Hypothalamus (tissue), 51 donors: Measurements from ENCODE around the gene TLE5.
"Not testable (repeated sequence)": the region's sequence is repeated elsewhere in the genome, so short reads cannot be mapped to it uniquely, and the experiment has no call there.

ENCODE experiments used
- DNase-seq, 51 donors: peaks; one replicate each; lab custom pipeline; 2025; lab: John Stamatoyannopoulos, UW

TLE5 gene

DNA sequence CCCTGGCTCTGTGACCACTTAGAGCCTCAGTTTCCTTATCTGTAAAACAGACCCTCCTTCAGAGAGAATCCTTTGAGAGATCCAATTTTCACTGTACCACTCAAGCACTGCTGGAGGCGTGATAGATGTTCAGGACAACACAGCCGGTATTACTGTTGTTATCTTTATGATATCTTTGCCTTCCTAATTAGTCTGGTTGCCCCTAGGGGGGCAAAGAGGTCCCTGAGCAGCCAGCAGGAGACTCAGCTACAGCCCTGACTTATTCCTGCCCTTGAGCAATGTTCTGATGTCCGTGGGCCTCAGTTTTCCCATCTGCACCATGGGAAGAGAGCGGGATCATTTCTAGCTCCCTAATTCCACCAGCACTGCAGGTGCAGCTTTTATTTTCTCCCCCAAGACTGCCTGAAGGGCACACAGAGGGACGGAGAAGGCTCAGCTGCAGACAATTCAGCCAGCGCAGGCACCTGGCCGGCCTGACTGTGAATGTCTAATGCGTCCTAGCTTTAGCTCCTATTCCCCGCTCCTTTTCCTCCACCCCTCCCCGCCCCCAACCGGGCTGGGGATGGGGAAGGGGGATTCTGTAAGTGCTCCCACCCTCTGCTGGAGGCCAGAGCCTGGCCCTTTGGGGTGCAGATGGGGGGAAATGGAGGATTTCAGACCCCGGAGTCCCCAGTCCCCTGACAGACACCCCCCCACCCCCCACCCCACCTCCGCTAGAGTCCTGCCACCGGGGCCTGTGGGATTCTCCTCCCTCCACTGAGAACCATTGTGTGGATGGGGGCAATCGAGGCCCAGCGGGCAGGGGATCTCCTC, 16.2 kb downstream of the TLE5 start:
- no peak for DNase-seq

DNA sequence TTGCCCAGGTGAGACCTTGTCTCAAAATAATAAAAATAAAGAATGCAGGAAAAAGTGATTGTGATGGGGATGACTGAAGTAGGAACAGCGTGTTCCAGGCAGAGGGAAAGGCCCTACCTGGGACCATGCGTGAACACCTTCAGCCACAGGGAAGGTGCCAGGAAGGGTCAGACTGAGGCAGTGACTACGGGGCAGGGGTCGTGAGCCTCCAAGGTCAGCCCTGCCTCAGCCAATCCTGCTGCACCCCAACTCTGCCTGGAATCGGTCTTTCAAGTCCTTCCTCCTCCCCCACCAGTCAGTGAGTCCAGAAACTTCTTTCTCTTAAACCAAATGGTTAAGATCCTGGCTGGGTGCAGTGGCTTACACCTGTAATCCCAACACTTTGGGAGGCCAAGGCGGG, 17.1 kb downstream of the TLE5 start:
- DNase-seq = no peak

DNA sequence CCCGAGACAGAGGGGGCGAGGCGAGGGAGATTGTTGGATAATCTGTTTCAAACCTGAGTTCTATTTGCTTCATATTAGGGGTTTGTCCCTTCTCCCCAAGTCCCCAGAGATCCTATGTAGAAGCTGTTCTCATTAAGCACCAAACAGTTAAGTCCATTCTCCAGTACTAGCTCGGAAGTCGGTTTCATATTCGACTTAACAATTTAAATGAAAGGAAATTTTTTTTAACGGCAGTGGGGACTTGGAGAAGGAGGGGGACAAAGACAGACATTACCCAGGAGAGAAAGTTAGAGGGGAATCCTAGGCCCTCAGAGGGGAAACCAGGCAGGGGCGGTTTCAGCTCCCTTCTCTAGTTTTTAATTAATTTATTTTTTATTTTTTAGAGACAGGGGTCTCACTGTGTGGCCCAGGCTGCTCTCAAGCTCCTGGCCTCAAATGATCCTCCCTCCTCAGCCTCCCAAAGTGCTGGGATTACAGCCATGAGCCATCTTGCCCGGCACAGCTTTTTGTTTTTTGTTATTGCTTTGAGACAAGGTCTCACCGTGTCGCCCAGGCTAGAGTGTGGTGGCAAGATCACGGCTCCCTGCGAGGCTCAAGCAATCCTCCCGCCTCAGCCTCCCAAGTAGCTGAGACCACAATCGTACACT, 19.6 kb downstream of the TLE5 start:
- no peak for DNase-seq

DNA sequence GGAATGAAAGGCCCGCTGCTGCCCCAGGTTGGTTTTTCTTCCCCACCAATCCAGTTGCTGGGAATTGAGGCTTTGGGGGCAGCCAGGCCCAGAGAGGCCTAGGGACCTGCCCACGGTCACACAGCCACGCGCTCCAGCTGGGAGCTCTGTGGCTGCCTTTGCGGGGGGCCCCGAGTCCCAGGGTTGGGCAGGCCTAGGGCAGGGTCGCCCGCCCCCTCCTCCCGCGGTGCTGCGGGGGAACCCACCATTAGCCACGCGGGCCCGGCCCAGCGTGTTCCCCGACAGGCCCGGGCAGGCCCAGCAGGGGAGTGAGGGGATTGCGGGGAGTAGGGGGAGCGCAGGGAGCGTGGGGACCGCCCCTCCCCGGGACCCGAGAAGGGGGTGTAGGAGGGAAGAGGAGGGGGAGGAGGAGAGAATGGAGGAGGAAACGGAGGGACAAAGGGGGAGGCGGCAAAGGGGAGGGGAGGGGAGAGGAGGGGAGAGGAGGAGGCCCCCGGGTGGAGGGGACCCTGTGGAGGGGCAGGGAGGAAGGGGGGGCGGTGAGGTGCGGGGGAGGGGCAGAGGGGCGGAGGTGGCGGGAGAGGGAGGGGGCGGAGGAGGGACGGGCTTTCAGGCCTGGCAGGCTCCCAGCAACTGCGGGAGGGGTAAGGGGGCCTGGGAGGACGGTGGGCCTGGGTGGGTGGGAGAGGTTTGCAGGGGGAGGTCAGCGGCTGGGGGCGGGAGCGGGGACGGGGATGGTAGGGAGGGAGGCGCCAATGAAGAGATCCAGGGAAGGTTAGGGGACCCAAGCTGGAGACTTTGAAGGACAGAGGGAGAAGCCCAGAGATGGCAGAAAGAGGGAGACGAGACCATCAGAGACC, 20.3 kb downstream of the TLE5 start:
- DNase-seq = no peak

DNA sequence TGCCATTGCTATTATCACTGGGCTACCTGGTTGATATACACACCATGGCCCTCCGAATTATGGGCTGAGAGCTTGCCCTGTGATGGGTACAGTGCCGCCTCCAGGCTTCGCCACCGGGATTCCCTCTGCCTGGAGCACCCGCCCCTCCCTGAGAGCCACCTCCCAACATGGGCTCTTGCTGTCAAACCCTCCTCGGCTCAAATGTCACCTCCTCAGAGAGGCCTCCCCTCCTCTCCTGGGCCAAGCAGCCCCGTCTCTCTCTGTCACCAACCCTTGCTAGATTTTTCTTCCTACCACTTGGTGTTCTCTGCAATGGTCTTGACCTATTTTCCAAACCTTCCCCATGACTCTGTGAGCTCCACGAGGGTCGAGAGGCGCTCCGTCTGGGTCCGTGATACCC, 21.0 kb downstream of the TLE5 start:
- no peak for DNase-seq

DNA sequence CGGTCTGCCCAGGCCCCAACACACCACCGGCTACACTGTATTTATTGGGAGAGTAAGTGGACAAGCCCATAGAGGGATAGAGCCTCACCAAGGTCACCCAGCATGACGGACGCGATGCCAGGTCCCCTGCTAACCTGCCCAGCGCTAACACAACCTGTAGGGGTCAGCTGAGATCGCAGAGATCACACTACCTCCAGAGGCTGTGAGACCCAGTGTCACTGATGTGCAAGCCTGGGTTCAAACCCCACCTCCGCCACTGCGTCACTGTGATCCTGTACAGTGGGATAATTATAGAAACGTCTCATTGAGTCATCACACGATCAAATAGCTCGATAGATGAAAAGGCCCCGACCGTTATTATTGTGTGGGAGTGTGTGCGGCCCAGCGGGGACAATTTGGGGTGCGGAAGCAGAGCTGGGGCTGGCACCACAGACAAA, 22.6 kb downstream of the TLE5 start:
- peak in 1 of 51 donors; percentile 18 for DNase-seq

DNA sequence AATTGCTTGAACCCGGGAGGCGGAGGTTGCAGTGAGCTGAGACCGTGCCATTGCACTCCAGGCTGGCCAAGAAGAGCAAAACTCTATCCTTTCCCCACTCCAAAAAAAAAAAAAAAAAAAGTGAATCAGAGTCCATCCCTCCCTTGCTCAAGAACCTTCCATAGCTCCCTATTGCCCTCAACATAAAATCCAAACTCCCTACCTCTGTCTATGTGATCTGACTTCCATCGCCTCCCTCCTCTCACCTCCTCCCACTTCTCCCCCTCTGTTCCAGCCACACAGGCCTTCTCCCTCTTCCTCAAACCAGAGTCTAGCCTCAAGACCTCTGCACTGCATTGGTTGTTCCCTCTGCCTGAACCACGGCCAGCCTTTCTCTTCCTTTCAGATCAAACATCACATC, 23.2 kb downstream of the TLE5 start:
- DNase-seq = no peak

DNA sequence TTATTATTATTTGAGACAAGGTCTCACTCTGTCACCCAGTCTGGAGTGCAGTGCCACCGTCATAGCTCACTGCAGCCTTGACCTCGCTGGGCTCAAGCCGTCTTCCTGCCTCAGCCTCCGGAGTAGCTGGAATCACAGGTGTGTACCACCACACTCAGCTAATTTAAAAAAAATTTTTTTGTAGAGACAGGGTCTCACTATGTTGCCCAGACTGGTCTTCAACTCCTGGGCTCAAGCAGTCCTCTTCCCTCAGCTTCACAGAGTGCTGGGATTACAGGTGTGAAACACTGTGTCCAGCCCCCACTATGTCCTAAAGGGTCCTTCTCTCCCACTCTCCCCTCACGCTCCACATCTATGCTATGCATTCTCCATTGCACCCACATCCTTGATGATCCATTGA, 24.1 kb downstream of the TLE5 start:
- DNase-seq = no peak

DNA sequence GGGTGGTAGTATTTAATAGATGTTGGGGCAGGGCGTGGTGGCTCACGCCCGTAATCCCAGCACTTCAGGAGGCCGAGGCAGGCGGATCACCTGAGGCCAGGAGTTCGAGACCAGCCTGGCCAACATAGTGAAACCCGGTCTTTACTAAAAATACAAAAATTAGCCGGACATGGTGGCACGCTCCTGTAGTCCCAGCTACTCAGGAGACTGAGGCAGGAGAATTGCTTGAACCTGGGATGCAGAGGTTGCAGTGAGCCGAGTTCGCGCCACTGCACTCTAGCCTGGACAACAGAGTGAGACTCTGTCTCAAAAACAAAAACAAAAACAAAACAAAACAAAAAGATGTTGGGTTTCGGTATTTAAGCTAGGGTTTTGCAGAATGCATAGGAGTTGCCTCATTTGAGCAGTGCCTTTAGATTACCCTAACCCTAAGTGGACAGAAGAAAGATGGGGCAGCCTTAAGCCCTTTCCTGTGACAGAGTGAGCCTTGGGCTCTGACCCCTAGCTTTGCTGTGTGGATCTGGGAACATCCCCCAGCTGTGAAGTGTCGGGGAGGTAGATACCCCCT, 25.2 kb downstream of the TLE5 start:
- not testable (repeated sequence) for DNase-seq

DNA sequence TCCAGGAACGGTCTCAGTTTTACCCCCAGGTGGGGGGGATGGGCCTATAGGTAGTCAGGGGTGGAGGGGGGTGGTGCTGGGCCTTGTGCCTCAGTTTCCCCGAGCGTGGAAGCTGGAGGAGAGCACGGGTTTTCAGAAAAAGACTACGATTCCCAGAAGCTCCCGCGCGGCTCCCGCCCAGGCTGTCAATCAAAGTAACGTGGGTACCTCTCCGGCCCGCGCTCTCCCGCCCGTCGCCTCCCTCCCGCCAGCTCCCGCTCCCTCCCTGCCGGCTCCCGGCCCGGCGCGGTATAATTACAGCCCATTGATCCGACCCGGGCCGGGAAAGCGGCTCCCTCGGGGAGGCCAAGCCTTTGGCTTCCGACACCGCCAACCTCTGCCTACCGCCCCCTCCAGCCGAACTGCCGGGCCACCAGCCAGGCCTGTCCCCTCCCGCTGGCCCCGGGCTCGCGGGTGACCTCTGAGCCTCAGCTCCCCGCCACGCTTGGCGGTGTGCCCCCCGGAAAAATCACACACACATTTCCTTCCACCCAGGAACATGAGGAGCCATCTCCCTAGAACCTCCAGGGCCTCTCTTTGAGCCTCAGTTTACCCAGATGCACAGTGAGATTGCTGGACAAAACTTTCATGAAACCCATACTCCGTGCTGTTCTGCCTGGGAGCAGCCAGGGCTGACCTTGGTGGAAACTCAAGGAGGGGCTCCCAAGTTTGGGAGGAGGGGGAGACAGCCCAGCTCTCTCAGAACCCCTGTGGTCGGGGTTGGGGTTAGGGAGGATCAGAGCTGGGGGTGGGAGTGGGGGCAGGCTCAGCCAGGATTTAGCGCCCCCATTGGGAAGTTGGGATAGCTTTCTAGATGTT, 25.9 kb downstream of the TLE5 start:
- peak; percentile 51 to 97 (median 91) for DNase-seq

DNA sequence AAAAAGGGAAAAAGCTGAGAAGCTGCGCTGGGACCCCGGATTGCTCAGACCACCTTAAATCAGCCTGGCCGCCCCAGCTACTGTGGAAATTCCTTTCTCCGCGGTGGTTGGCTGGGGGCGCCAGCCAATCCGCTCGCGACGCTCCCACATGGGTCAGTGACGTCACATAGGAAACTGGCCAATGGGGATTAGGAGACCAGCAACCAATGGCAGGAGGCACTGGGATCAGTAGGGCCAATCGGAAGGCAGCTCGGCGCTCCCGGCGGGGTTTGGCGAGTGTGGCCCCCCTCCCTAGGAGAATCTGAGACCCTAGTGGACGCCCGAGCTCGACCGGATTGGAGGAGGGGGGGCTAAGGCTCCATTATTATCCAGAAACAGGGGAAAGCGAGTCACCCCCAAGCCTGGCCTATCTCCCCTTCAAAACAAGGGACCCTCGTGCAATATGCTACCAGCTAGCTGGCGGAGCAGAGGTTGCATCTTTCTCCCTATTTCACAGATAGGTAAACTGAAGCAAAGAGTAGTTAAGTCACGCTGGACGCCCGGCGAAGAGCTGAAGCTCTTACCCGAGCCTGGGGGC, 26.7 kb downstream of the TLE5 start:
- peak; percentile 51 to 99 (median 93) for DNase-seq

DNA sequence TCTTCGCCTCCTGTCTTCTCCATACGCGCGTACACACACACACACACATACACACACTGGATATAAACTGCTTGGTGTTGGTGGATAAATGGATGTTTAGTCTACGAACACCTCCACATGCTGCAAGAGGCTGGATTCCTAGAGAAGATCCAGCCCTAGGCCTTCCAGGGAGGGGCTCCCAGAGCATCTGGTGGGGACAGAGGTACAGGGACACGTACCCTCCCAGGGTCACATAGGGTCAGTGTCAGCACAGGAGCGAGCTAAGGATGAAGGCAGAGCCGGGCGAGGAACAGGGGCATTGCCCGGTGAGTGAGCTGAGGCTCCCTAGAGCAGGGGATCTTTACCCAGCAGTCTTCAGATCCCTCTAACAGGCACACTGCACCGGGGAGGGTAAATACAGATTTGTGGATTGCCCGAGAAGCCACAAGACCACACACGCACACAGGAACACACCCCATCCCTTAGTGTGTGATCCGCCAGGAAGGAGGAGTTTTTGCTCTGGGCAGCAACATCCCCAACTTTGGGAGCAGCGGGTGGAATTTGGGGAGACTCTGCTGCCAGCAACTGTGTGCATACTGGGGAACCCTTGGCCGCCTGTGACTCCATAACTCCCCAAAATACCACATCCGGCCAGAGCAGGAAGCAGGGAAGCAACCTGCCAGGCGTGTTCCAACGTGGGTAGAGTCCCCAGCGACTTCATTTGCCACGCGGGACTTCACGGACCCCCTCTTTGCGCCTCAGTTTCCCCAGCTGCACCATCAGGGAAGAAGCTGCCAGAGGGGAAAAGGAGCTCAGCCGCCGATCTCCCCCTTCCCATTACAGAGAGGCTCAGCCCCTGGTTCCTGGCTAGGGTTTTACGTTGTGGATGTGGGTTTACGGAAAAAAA, 27.4 kb downstream of the TLE5 start:
- DNase-seq = peak in 6 of 51 donors; percentile 20 to 56 (median 43)

DNA sequence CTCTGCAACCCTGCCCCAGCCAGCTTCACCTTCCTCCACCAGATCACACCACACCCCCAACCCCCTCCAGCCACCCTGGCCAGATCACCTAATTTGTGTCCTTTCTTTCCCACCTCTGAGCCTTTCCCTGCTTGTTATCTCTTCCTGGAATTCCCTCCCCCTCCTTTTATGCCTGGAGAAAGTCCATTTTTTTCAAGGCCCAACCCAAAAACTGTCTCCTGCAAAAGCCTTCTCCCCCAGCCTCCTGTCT, 28.0 kb downstream of the TLE5 start:
- DNase-seq = no peak

DNA sequence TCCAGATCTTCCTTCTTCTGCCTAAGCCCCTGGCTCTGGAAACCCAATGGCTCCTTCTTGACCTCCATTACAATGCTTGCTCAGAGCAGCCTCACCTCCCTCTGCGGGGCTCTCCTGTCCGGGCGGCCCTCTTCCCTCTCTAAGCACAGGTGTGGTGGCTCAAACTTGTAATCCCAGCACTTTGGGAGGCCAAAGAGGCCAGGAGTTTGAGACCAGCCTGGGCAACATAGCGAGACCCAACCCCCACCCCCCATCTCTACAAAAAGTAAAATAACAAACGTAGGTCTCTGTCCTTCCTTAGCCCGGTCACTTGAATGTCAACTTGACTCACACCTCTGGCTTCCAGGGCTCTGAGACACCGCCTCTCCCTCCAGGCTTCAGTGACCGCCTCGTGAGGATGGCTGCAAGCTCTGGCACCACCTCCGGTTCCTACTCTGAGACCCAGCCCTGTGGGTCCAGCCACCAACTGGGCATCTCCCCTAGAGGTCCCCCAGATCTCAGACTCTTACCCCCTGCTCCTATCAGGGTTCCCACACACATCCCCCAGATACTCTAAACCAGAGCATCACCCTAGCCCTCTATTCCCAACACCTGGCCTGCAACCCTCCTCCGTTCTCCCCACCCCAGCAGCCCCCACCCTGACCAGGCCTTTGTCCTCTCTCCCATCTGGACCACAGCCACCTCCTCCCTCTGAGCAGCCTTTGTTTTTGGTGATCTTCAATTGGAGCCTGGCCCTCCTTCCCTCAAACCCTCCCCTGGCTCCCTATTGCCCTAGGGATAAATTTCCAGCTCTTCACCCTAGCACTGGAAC, 28.5 kb downstream of the TLE5 start:
- peak in 7 of 51 donors; percentile 7 to 33 (median 16) for DNase-seq

DNA sequence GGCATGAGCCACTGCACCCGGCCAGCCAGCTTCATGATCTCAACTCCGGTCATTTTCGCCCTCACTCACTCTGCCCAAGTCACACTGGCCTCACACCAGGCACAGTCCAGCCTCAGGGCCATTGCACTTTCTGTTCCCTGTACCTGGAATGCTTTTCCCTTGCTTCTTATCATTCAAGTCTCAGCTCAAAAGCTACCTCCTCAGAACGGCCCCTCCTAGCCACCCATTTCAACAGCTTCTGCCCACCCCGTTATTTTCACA, 30.8 kb downstream of the TLE5 start:
- no peak for DNase-seq

DNA sequence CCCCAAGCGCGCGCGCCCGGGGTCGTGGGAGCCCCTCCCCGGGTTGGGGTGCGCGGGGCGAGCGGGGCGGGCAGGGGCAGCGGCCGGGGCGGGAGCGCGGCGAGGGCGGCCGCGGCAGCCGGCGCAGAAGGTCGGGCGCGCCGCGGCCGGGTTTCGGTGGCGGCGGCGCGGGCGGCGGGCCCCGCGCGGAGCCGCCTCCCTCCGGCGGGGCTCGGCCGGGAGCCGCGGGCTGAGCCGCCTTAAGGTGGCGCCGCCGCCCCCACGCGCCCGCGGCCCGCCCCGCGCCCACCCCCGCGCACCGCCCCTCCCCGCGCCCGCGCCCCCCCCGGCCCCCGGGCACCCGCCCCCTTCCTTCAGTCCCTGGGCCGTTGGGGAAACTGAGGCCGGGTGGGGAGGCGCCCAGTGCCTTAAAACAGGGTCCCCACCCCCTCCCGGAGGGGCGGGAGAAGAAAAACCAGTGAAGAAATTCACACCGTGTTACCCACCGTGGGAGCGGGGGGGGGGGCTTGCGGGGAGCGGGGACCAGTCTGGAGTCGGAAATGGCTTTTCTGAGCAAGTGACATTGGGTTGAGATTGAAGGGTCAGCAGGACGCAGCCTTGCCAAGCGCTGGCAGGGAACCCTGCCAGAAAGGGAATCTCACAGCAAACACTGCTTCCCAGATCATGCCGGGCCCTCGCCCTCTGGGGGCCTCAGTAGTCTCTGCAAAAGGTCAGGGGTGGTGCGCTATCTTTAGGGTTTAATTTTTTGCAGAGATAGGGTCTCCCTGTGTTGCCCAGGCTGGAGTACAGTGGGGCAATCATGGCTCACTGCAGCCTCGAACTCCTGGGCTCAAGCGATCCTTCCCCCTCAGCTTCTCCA, 33.0 kb downstream of the TLE5 start, which contains the start of gene TLE2:
TSS of gene TLE2 (minus strand) at position 216 of the 859 bp plus-strand sequence. CDS start 376 bp downstream, outside the sequence.
- peak in 1 of 51 donors; percentile 22 for DNase-seq
